ENCODE results near the gene FOXO1.

Gene FOXO1

GRCh38 chr13:40688781-40689180 lies 22.3 kb upstream of the FOXO1 start:
- TF ChIP-seq CTCF (IDR thresholded peaks at IDR 0.05; ENCODE audit: low read depth, low read length) = no peak
- no peaks in the 10 kb centered on the region for H3K9me3 ChIP-seq (ENCODE audit: severe bottlenecking)
- DNase-seq = no peak

GRCh38 chr13:40682449-40683240 lies 16.2 kb upstream of the FOXO1 start:
- no peaks in the 10 kb centered on the region for H3K27me3 ChIP-seq (ENCODE audit: insufficient read depth, low read depth, severe bottlenecking)
- no peak for DNase-seq
- H3K9me3 ChIP-seq (ENCODE audit: severe bottlenecking) = no peaks in the 10 kb centered on the region
- H3K27ac ChIP-seq = no peak overlapping the region
- no peaks in the 10 kb centered on the region for H3K36me3 ChIP-seq
- TF ChIP-seq CTCF (IDR thresholded peaks at IDR 0.05; ENCODE audit: low read depth, low read length) = no peak
- H3K4me3 ChIP-seq (ENCODE audit: low read depth, low read length) = no peak overlapping the region

More at GRCh38 chr13:40688781-40689180, 22.3 kb upstream of the FOXO1 start:
- Histone ChIP-seq H3K27me3 (ENCODE audit: insufficient read depth, low read depth, severe bottlenecking) (no peaks in the 10 kb centered on the region), H3K4me3 (ENCODE audit: low read depth, low read length) (no peak overlapping the region), H3K36me3 (no peaks in the 10 kb centered on the region), H3K27ac (no peak overlapping the region)

- TF ChIP-seq CTCF (IDR thresholded peaks at IDR 0.05; ENCODE audit: low read depth, low read length) = no peak
- Histone ChIP-seq H3K9me3 (ENCODE audit: severe bottlenecking) (no peaks in the 10 kb centered on the region), H3K36me3 (no peaks in the 10 kb centered on the region), H3K27ac (no peak overlapping the region), H3K27me3 (ENCODE audit: insufficient read depth, low read depth, severe bottlenecking) (no peaks in the 10 kb centered on the region), H3K4me3 (ENCODE audit: low read depth, low read length) (no peak overlapping the region)
- no peak for DNase-seq
These were observed 15.1 kb upstream of the FOXO1 start for GRCh38 chr13:40681341-40682146.

GRCh38 chr13:40680659-40681323 lies 14.3 kb upstream of the FOXO1 start:
- no peak overlapping the region for H3K4me3 ChIP-seq (ENCODE audit: low read depth, low read length)
- H3K36me3 ChIP-seq = no peaks in the 10 kb centered on the region
- no peak for TF ChIP-seq CTCF (IDR thresholded peaks at IDR 0.05; ENCODE audit: low read depth, low read length)
- H3K27me3 ChIP-seq (ENCODE audit: insufficient read depth, low read depth, severe bottlenecking) = no peaks in the 10 kb centered on the region
- H3K9me3 ChIP-seq (ENCODE audit: severe bottlenecking) = no peaks in the 10 kb centered on the region
- H3K27ac ChIP-seq = no peak overlapping the region
- DNase-seq = no peak

GRCh38 chr13:40679480-40679985 lies 13.1 kb upstream of the FOXO1 start:
- Histone ChIP-seq H3K36me3 (no peaks in the 10 kb centered on the region), H3K9me3 (ENCODE audit: severe bottlenecking) (no peaks in the 10 kb centered on the region), H3K27me3 (ENCODE audit: insufficient read depth, low read depth, severe bottlenecking) (no peaks in the 10 kb centered on the region), H3K27ac (no peak overlapping the region), H3K4me3 (ENCODE audit: low read depth, low read length) (no peak overlapping the region)
- DNase-seq = no peak
- TF ChIP-seq CTCF (IDR thresholded peaks at IDR 0.05; ENCODE audit: low read depth, low read length) = no peak
